Gastrocnemius medialis (tissue), 4 donors: Measurements from ENCODE around the gene DMXL1. TPM values are rescaled to one million over a fixed set of nuclear protein-coding genes. Genes with fewer than 3 reads are reported as not detected.

Source experiments
- ATAC-seq, 2 donors: fragments of 150-250 bp; one replicate each; pipeline ENCODE4 v1.9.1; 2016
- DNase-seq, 2 donors: peaks; one replicate each; pipeline ENCODE4 v3.0.0-alpha.2; 2019
- H3K27ac ChIP-seq, 4 donors: fragments of 200-600 bp; sonication (generic); 1 replicate in 1 of 4; 2 replicates in 3 of 4; pipeline ENCODE4 v1.5.1; 2016 to 2018; ENCODE audit warnings: mild to moderate bottlenecking in 2 of 4, moderate library complexity in 1 of 4
- H3K27me3 ChIP-seq, 3 donors: fragments of 200-600 bp; sonication (generic) in 2 of 3; 1 replicate in 1 of 3; 2 replicates in 2 of 3; pipeline versions ENCODE4 v1.5.1 to v1.6.0; 2016 to 2019; ENCODE audit warnings: mild to moderate bottlenecking in 1 of 3, moderate library complexity in 1 of 3
- H3K36me3 ChIP-seq, 2 donors: fragments of 200-600 bp; sonication (generic) in 1 of 2; one replicate each; pipeline ENCODE4 v1.5.1; 2017 to 2018
- H3K4me1 ChIP-seq, 2 donors: fragments of 200-600 bp; sonication (generic) in 1 of 2; one replicate each; pipeline ENCODE4 v1.5.1; 2016 to 2017; ENCODE audit warnings: mild to moderate bottlenecking in 2 of 2
- H3K4me3 ChIP-seq, 4 donors: fragments of 200-600 bp; sonication (generic) in 3 of 4; 1 replicate in 1 of 4; 2 replicates in 3 of 4; pipeline ENCODE4 v1.5.1; 2016 to 2019; ENCODE audit warnings: mild to moderate bottlenecking in 2 of 4
- H3K9me3 ChIP-seq, 3 donors: fragments of 200-600 bp; sonication (generic) in 2 of 3; 1 replicate in 1 of 3; 2 replicates in 2 of 3; pipeline ENCODE4 v1.5.1; 2016 to 2019
- POLR2A ChIP-seq, 2 donors: fragments of 450-650 bp; IDR thresholded peaks; one replicate each; pipeline ENCODE4 v1.6.1; 2017; ENCODE audit warnings: antibody characterized with exemption in 2 of 2, mild to moderate bottlenecking in 2 of 2, moderate library complexity in 2 of 2
- in situ Hi-C, 4 donors: fragments of 200-750 bp; cut with MboI; loops; one replicate each; pipeline versions ENCODE4 v1.15.0 to v1.8.0; 2017; ENCODE audit warnings: low sequenced_read_pairs in 4 of 4
- intact Hi-C: fragments of 100-400 bp; cut with DNase I; formaldehyde crosslinking; loops from one replicate; pipeline ENCODE4 v1.15.1; 2023; ENCODE audit warnings: low total_unique reads
- total RNA-seq, 4 donors: library from RNA; depleted of rRNA; stranded (reverse); fragments of >200 nt; gene quantifications; one replicate each; pipeline versions ENCODE4 v1.1.0 to v1.2.3, GENCODE V29; 2016
- TF ChIP-seq, protein P1 (sequence below), 5 experiments: fragments of 450-650 bp in 3 of 5; fragments of 200-600 bp in 2 of 5; sonication (generic) in 2 of 5; IDR thresholded peaks in 4 of 5; conservative IDR thresholded peaks in 1 of 5; 1 replicate in 4 of 5; 2 replicates in 1 of 5; pipeline ENCODE4 v1.5.1; 2016 to 2019; ENCODE audit warnings: antibody characterized with exemption in 5 of 5, mild to moderate bottlenecking in 3 of 5, moderate library complexity in 3 of 5

Gene DMXL1
- total RNA-seq, 4 donors from 2014 or later, result 17.8 to 31.1 (median 24.3) TPM

GRCh38 chr5:119033135-119033534, 37.8 kb upstream of the DMXL1 start:
- no peaks in the 10 kb centered on the region for H3K27me3 ChIP-seq
- intact Hi-C loops (no loop called here), in situ Hi-C loops (no loop called here)
- no peaks in the 10 kb centered on the region for H3K4me1 ChIP-seq
- TF ChIP-seq POLR2A (IDR thresholded peaks at IDR 0.05), result no peak
- TF ChIP-seq, protein P1, sequence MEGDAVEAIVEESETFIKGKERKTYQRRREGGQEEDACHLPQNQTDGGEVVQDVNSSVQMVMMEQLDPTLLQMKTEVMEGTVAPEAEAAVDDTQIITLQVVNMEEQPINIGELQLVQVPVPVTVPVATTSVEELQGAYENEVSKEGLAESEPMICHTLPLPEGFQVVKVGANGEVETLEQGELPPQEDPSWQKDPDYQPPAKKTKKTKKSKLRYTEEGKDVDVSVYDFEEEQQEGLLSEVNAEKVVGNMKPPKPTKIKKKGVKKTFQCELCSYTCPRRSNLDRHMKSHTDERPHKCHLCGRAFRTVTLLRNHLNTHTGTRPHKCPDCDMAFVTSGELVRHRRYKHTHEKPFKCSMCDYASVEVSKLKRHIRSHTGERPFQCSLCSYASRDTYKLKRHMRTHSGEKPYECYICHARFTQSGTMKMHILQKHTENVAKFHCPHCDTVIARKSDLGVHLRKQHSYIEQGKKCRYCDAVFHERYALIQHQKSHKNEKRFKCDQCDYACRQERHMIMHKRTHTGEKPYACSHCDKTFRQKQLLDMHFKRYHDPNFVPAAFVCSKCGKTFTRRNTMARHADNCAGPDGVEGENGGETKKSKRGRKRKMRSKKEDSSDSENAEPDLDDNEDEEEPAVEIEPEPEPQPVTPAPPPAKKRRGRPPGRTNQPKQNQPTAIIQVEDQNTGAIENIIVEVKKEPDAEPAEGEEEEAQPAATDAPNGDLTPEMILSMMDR (IDR thresholded peaks at IDR 0.05 in 4 of 5, conservative IDR thresholded peaks at IDR 0.05 in 1 of 5), result no peak
- ATAC-seq, result no peak
- no peaks in the 10 kb centered on the region for H3K9me3 ChIP-seq
- H3K27ac ChIP-seq, result no peak overlapping the region
- H3K4me3 ChIP-seq, result no peak overlapping the region
- H3K36me3 ChIP-seq, result no peaks in the 10 kb centered on the region
- DNase-seq, result no peak

DNA sequence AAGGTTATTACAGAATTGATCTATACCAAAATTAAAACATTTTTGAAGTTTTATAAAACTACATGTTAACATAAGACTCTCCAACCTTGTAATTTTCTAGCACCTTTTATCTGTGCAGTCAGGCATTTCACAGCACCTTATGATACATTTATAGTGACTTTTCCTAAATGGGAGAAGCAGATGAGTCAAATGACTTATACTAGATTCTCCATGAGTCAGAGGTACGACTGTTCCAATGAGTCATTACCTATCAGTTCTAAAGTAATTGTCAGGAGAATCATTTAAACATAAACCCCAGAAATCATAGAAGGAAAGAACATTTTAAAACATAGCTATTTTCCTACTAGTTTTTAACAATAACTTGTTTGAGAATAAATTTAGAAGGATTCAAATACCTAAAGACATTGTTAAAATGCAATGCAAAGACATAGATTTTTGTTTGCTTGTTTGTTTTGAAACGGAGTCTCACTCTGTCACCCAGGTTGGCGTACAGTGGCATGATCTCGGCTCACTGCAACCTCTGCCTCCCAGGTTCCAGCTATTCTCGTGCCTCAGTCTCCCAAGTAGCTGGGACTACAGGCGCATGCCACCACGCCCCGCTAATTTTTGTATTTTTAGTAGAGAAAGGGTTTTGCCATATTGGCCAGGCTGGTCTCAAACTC, 34.7 kb upstream of the DMXL1 start:
- Histone ChIP-seq H3K27me3 (no peaks in the 10 kb centered on the region), H3K36me3 (no peaks in the 10 kb centered on the region), H3K27ac (no peak overlapping the region), H3K4me3 (no peak overlapping the region), H3K9me3 (no peaks in the 10 kb centered on the region), H3K4me1 (no peaks in the 10 kb centered on the region)
- in situ Hi-C loops (no loop called here), intact Hi-C loops (no loop called here)
- DNase-seq (no peak), ATAC-seq (no peak)
- TF ChIP-seq, protein P1 (IDR thresholded peaks at IDR 0.05 in 4 of 5, conservative IDR thresholded peaks at IDR 0.05 in 1 of 5), result no peak
- TF ChIP-seq POLR2A (IDR thresholded peaks at IDR 0.05), result no peak

DNA sequence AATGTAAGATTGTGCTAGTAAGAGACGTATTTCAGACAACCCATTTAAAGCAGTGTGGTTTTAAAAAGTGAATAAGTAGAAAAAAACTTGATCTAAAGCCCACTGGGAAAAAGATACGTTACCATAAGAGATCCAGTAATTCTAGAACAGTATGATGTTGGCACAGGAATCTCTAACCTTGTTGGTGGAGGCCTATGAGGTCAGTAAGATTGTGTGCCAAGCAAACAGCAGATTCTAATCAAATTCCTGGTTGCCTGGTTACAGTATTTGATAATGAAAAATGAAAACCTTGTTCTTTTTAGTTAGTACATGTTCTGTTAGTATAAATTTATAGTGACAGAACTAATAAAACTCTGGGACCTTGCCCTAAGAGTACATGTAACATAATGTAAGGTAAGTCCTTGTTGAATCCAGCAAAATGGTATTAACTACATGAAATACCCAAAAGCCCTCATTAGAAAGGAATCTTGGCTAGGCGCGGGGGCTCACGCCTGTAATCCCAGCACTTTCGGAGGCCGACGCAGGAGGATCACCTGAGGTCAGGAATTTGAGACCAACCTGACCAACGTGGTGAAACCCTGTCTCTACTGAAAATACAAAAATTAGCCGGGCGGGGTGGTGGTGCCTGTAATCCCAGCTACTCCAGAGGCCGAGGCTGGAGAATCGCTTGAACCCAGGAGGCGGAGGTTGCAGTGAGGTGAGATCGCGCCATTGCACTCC, 33.2 kb upstream of the DMXL1 start:
- in situ Hi-C loops (no loop called here), intact Hi-C loops (no loop called here)
- no peaks in the 10 kb centered on the region for H3K27me3 ChIP-seq
- H3K36me3 ChIP-seq, result no peaks in the 10 kb centered on the region
- no peak for DNase-seq
- no peaks in the 10 kb centered on the region for H3K9me3 ChIP-seq
- no peak for ATAC-seq
- no peak overlapping the region for H3K4me3 ChIP-seq
- TF ChIP-seq, protein P1 (IDR thresholded peaks at IDR 0.05 in 4 of 5, conservative IDR thresholded peaks at IDR 0.05 in 1 of 5), result no peak
- no peak for TF ChIP-seq POLR2A (IDR thresholded peaks at IDR 0.05)
- H3K4me1 ChIP-seq, result no peaks in the 10 kb centered on the region
- no peak overlapping the region for H3K27ac ChIP-seq

DNA sequence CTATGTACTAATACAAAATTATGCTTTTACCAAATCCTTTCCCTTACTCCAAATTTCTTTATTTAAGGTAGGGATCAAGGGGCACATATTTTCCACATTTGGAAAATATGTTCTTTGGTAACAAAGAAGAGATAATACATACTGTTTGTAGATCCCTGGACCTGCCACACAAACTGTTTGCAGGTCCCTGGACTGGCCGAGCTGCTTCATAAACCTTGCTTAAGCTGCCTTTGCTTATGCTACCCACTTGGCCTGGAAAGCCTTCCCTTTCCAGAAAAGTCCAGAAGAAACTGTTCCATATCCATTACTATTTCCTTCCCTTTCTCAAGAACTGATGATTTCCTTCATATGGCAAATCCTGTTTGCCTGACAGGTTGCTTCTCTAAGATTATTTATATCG, 22.6 kb upstream of the DMXL1 start:
- Histone ChIP-seq H3K27me3 (no peaks in the 10 kb centered on the region), H3K4me3 (no peak overlapping the region), H3K27ac (no peak overlapping the region), H3K9me3 (no peaks in the 10 kb centered on the region), H3K36me3 (no peaks in the 10 kb centered on the region), H3K4me1 (no peaks in the 10 kb centered on the region)
- intact Hi-C loops (no loop called here), in situ Hi-C loops (no loop called here)
- no peak for ATAC-seq
- DNase-seq, result no peak
- TF ChIP-seq POLR2A (IDR thresholded peaks at IDR 0.05), result no peak
- TF ChIP-seq, protein P1 (IDR thresholded peaks at IDR 0.05 in 4 of 5, conservative IDR thresholded peaks at IDR 0.05 in 1 of 5), result no peak
